ENCODE results near the gene CCNY.
A peak's percentile ranks its signal among the peaks of the same experiment; 100 is the strongest.

Gene CCNY

DNA sequence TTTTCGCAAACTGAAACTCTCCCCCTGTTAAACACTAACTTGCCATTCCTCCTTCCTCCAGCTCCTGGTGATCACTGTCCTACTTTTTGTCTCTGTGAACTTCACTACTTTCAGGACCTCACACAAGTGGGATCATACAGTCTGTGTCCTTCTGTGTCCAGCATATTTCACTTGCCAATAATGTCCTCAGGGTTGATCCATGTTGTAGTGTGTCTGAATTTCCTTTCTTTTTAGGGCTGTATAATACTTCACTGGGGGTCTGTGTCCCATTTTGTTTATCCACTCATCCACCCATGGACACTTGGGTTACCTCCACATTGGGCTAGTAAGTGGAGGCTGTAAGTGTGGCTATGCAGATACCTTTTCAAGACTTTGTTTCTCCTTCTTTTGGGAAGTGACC is 226.1 kb downstream of the CCNY start:
- DNase-seq (ENCODE audit: low spot score), result no peak

DNA sequence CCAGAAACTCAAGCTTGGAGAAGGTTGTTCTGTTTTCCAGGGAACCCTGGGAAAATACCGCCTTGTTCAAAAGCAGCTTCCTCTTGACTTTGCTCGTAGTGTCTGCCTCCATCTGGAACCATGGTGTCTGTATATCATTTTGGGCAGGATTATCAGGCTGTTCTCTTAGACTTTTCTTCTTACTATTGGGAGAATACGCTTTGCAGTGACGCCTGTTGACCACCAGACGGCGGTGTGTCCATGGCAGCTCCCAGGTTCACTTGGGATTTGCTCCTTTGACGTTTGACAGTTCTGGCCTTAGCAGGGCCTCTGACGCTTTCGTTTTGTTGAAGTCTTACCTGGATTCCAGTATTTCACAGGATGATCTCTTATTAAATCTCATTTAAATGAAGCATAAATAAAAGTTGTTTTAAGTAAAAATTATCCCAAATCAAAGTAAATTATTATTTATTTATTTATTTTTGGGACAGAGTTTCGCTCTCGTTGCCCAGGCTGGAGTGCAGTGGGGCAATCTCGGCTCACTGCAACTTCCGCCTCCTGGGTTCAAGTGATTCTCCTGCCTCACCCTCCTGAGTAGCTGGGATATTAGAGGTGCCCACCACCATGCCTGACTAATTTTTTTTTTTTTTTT is 227.1 kb downstream of the CCNY start:
- peak; percentile 72 for DNase-seq (ENCODE audit: low spot score)

DNA sequence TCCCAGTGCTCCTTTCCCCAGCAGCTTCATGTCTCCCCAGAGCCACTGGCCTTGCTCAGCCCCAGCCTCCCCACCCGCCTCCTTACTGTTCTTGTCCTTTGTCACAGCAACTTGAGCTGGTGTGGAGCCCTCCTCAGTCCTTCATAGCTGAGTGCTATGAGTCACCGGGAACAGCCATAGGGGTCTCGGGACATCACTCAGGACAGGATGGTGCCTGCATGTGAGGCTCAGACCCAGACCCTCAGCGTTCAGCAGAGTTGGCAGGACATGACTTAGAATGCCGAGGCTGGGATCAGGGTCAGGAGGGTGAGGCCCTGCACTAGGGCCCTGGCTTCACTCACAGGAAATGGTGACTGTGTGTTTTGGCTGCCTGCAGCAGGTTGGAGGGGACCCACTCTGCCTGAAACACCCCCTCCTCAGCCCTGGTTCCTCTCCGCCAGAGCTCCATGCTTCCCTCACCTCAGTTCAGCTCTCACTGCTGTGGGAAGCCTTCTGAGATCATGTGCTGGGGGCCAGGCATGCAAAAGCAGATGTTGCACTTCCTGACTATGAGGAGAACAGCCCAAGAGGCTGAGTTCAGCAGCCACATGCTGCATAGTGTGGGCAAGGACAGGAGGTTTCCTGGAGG is 228.1 kb downstream of the CCNY start:
- no peak for DNase-seq (ENCODE audit: low spot score)

DNA sequence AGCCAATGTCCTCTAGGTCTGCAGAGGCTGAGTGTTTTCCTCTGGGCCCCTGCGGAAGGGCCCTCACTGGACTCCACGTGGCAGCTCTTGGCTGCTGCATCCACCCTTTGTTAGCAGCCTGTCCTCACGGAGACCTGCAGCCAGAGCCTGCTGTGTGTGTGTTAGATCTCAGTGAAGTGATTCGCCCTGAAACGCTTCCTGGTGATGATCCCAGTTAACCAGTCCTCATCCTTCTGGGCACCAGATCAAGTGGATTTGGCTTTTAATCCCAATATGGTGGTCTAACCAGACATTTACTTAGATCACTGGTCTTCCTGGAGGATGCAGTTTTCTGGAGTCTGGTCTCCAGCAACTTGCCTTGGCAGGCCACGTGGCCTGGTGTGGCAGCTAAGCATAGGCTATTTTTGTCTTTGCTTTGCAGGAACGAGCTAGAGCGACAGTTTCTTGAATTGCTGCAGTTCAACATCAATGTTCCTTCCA is 229.3 kb downstream of the CCNY start:
- DNase-seq (ENCODE audit: low spot score), result no peak

DNA sequence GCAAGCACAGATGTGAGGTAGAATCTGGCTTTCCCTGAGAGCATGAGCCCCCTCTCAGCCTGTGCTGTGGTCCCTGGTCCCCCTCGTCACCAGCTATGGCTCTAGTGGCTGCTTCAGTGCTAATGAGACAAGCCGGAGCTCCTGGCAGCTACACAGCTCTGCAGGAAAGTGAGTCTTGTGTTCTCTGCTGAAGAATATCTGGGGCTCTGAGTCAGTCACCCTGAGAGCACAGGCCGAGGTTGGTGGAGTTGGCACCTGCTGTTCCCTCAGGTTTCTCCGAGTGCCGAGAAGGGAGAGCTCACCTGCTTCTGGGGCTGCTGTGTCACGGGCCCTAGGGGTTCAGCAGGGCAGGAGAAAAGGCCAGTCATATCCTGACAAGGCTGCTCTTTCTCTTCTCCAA is 231.6 kb downstream of the CCNY start:
- no peak for DNase-seq (ENCODE audit: low spot score)

DNA sequence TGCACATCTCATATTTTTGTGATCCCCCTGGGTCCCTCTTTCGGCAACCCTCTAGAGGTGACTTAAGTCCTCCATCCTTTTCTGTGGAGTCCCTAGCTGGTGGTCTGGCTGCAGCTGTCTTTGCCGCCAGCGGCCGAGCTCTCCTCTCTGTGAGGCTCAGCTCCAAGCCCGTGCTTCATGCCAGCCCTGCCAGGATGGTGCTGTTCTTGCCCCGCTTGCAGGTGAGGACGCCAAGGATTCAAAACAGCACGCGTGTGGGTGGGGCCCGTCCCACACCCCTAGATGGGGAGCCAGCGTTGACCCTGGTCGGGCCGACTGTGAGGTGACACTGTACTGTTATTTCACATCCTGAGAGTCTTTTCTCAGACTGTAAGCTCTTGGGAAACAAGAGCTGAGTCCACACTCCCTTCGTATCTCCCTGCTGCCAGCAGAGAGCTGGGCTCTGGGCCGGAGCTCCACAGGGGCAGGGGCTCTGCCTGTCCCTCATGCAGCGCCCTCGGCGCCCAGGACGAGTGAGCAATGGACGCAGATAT is 232.2 kb downstream of the CCNY start:
- DNase-seq (ENCODE audit: low spot score), result no peak

DNA sequence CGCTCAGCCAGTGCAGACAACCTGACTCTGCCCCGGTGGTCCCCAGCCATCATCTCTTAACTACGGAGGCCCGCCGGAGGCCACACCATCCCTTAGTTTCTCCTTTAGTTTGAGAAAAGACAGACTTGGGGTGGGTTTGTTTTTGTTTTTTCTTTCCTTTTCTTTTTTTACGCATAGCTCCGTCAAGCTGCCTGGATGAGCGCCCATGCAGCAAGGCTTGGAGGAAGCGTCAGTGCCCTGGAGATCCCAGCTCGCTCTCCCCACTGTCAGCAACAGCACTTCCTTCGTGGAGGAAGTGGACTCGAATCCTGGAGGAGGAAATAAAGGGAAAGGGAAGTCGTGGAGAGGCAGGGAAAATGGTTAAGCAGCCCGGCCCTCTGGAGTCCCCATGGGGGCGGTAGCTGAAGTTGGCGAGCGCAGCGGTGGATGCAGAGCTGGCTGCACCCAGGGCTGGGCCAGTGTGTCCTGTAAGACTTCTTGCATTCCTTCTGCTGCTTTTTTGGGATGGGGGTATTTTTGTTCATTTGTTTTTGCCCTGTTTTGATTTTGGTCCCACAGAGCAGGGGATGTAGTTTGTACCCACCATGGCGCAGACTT is 232.9 kb downstream of the CCNY start:
- no peak for DNase-seq (ENCODE audit: low spot score)

DNA sequence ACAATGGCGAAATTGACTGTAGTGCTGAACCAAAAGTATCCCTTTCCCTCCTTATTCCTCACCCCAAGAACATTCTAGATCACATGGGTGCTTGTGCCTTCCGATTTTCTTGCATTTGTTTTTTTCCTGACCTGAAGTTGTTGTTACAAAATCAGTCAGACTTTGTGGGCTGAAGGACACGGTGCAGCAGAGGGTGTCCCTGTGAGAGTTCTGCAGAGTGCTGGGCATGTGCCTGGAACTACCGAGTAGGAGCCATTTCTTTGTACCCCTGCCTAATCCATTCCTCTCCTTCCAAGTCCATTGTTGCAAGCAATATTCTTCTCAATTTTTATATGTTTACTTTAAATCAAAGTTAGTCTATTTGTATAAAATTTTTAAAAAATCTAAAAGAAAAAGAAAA is 233.5 kb downstream of the CCNY start:
- no peak for DNase-seq (ENCODE audit: low spot score)

DNA sequence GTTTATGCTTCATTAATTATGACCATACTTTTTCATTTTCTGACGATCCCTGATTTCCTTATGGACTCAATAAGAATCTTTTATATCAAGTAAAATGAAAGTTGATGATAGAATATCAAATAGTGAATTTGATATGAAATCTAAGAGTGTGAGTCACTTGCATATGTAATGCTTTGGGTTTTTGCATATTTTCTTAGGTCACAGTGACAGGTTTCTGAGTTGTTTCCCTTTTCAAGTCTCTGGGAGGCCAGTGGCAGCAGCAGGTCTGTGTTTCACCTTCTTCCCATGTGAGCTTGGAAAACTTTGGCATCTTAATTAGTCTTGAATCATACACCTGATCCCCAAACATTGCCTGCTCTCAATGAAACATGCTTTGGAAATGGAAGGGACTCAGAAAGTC is 234.1 kb downstream of the CCNY start:
- DNase-seq (ENCODE audit: low spot score), result no peak

DNA sequence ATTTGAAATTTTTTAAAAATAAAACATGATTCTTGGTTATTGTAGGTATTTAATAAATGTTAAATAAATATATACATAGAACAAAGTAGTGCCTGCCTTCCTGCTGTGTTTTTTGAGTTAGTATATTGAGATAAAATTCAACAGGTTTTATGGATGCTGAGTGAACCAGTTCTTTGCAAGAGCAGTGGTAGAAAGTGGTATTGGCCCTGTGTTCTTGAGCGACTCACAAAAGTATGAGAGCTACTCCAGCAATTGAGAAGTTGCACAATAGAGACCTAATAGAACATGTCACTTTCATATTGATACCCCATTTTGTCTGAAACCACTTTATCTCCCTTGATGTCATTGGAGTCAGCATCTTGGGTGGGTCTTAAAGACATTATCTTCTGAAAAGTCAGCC is 236.3 kb downstream of the CCNY start:
- DNase-seq (ENCODE audit: low spot score), result no peak

DNA sequence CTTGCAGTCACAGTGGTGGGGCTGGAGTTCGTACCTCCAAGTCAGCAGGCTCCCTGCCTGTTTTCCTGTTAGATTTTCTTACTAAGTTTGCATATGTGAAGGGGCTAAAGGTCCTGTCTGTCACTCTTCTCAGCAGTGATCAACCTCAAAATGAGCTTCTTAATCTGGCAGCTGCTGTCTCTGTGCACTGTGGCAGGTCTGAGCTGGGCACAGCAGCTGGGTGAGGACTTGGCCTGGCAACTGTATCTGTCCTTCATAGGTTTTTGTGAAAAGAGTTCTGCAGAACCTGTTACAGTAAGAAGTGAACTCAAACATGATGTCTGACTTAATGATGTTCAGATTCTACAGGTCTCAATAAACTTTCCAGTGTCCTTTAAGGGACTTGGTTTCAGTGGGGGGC is 237.5 kb downstream of the CCNY start:
- DNase-seq (ENCODE audit: low spot score), result no peak

DNA sequence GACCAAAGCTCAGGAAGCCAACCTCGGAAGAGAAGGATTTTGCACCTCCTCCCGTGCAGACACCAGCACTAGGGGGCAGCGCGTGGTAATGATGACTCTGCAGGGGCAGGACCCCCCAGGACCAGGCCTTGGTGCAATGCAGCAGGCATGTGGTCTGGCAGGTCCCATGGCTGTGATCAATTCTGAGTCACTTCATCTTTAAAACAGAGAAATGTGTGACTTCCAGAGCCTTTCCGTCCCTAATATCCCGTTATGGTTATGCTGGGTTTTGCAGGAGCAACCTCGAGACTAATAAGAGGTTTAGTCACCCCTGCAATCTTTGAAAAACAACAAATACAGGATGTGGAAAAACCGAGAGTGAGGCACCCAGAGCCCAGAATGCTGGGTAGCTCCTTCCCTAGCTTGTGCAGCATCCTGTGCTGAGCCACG is 238.6 kb downstream of the CCNY start:
- no peak for DNase-seq (ENCODE audit: low spot score)

DNA sequence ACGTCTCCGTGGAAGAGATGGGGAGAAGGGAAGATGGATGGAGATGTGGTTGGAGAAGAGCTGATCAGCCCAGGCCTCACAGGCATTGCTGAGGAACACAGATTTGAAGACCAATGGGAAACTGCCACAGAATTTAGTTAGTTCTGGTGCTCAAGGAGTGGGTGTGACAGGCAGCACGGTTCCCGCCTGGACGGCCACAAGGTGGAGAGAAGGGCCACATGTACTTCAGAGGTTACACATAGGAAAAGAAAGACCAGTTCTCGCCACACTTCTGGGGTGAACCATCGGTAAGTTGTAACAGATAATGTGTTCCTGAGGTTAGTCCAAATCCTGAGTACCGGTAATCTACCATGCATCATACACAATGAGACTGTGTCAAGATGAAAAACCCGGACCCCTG is 239.3 kb downstream of the CCNY start:
- DNase-seq (ENCODE audit: low spot score), result no peak

DNA sequence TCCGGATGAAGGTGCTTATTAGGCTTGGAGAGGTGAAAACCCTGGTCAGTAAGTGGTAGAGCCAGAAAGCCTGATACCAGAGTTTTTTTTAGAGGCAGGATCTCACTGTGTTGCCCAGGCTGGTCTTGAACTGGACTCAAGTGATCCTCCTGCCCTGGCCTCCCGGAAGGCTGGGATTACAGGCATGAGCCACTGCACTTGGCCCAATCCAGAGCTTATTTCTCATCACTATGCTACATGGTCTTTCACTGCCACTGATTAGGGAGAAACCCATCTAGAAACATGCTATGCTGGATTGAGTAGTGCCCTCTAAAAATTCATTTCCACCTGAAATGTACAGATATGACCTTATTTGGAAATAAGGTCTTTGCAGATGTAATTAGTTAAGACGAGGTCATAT is 240.4 kb downstream of the CCNY start:
- DNase-seq (ENCODE audit: low spot score), result no peak

DNA sequence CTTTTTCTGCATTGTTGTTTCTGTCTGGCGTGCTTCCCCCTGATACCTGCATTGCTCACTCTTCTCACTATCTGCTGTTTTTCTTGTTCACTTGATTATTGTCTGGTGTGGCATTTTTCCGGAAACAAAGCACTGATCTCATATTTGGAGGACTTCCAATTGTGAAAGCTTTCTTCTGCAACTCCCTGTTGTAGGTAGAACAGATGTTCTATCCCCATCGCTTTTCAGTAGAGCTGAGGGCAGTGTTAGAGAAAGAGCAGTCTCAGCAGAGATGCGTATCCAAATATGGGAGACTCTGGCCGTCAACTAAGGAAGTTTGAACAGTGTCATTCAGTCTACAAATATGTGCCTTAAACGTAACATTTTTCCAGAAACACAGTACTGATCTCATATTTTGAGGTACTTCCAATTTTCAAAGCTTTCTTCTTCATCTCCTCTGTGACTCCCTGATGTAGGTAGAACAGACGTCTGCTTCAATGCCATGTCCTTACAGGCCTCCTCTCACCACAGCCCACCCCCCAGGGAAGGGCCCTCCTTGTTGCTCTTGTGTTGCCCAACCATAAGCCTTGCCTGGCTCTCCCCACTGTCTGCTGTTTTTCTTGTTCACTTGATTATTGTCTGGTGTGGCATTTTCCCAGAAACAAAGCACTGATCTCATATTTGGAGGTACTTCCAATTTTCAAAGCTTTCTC is 241.8 kb downstream of the CCNY start:
- DNase-seq (ENCODE audit: low spot score), result no peak

DNA sequence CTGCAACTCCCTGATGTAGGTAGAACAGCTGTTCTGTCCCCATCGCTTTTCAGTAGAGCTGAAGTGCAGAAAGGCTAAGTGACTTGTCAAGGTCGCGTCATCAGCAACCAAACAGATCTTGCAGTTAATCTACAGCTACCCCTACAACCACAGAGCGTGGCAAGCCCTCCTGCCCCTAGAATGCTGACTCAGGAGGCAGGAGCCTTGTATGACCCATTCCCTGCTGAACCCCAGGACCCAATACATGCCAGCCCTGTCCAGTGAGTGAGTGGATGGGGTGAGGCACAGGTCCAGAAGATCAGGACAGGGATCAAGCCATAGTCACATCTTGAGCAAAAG is 242.3 kb downstream of the CCNY start:
- DNase-seq (ENCODE audit: low spot score), result no peak

DNA sequence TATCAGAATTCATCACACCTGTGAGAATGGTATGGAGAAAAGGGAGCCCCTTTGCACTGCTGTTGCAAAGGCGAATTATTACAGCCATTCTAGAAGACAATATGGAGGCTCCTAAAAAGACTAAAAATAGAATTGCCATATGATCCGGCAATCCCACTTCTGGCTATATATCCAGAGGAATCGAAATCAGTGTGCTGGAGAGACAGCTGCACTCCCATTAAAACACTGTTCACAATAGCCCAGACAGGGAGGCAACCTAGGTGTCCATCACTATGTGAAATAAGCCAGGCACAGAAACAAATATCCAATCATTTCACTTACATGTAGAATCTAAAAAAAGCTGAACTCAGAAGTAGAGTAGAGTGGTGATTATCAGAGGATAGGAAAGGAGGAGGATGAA is 242.8 kb downstream of the CCNY start:
- no peak for DNase-seq (ENCODE audit: low spot score)

DNA sequence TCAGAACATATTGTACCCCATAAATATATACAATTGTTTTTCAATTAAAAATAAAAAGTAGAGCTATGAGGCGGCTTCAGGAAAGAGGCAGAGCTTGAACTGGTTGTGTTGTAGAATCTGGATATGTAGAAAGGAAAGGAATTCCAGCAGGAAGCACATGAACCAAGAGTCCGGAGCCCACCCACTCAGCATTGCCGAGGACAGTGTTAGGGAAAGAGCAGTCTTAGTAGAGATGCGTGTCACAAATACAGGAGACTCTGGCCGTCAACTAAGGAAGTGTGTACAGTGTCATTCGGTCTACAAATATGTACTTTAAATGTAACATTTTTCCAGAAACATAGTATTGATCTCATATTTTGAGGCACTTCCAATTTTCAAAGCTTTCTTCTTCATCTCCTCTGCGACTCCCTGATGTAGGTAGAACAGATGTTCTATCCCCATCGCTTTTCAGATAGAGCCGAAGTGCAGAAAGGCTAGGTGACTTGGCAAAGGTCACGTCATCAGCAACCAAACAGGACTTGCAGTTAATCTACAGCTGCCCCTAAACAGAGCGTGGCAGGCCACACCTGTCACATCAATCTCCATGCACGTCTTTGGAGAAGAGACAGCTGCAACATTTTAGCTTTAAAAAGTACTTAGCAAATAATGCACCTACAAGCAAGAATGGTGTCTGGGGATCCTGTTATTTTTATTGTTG is 243.6 kb downstream of the CCNY start:
- DNase-seq (ENCODE audit: low spot score), result no peak

DNA sequence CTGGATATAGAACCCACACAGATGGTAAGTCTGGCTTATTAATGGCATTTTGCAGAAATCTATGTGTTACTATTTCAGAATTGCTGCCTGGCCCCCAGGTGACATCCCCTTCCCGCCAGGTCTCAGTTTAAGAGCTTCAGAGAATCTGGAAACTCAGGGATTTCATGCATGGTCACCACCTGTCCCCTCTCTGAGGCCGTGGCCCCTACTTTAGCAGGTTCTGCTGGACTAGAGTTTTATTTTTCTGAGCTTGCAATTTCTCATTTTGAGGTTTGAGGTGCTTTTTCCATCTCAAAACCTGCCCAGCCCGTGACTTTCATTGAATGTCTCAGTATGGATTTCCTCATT is 244.1 kb downstream of the CCNY start:
- no peak for DNase-seq (ENCODE audit: low spot score)

DNA sequence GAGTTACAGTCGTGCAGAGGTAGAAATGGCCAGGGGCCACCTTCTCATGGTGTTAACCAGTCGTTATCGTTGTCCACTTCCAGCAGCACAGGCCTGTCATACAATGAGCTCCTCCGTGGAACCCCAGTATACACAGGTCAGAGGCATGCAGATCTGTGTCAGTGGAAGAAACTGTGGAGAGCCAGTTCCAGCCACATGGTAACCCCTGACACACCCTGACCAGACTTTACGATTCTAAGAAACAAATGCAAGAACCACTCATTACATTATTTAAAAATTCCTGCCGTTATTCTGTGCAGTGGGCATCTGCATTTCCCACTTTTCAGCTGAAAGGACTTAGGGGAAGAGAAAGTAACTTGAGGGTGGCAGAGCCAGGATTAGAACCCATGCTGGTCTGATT is 245.3 kb downstream of the CCNY start:
- no peak for DNase-seq (ENCODE audit: low spot score)

DNA sequence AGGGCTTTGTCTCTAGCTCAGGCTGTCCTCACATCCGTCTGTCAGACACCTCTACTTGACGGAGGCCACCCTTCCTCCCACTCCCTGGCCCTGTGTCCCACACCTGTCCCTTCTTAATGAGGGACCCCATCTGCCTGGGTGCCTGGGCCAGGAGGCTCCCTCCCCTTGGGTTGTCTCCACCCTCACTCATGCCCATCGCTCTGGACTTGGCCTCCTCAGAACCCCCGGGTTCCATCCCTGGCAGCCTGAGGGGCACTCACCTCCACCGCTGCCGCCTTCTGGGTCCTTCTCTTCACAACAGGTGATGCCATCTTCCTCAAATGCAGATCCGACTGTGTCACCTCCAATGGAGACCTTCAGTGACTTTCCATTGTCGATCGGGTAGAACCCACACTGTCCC is 248.6 kb downstream of the CCNY start:
- no peak for DNase-seq (ENCODE audit: low spot score)

DNA sequence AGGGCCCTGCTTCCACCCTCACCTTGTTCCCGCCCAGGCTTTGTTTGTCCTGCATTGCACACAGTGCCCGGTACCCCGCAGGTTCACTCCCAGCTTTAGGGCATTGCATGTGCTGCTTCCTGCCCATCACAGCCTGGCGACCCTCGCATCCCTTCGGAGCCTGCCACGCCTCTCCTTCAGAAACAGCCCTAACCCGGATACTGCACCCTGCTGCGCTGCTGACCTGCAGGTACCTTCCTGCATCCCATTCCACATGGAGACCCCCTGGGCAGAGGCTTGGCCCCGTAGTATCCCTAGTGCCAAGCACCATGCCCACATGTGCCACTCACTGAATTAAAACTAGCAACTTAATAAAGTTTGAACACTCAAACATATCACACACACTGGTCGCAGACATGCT is 249.0 kb downstream of the CCNY start:
- no peak for DNase-seq (ENCODE audit: low spot score)
